GM10266 (cell line): Measurements from ENCODE around the gene XRCC5.
A peak's percentile ranks its signal among the peaks of the same experiment; 100 is the strongest.

Source experiments
- DNase-seq: peaks from one replicate; pipeline ENCODE4 v3.0.0; 2012; ENCODE audit errors: extremely low spot score
- CTCF ChIP-seq: IDR thresholded peaks from 2 replicates; pipeline ENCODE4 v1.5.1; 2012; ENCODE audit warnings: mild to moderate bottlenecking, low read depth; ENCODE audit not compliant: control insufficient read depth, insufficient read depth; ENCODE audit errors: missing control alignments

Gene XRCC5

GRCh38 chr2:216081012-216081411, 28.1 kb upstream of the XRCC5 start:
- no peak for TF ChIP-seq CTCF
- no peak for DNase-seq

- no peak for TF ChIP-seq CTCF
- peak; percentile 84 for DNase-seq
These were observed 27.5 kb upstream of the XRCC5 start, which contains the start of the genes PECR and TMEM169 for GRCh38 chr2:216081487-216082116. Gene PECR (minus strand): TSS chr2:216081809. CDS start chr2:216081741, 68 bp downstream. Gene TMEM169 (plus strand): TSS chr2:216081919. CDS start chr2:216095964, 14,045 bp downstream.

GRCh38 chr2:216082117-216082711, 26.9 kb upstream of the XRCC5 start:
- no peak for TF ChIP-seq CTCF
- peak; percentile 27 for DNase-seq

- no peak for TF ChIP-seq CTCF
- DNase-seq = peak; percentile 42
These were observed 26.3 kb upstream of the XRCC5 start for GRCh38 chr2:216082805-216083204.

GRCh38 chr2:216083464-216084281, 25.5 kb upstream of the XRCC5 start:
- no peak for DNase-seq
- no peak for TF ChIP-seq CTCF

- peak; percentile 29 for DNase-seq
- no peak for TF ChIP-seq CTCF
These were observed 24.6 kb upstream of the XRCC5 start for GRCh38 chr2:216084547-216084946.
